Activated T-cell treated with anti-CD3 and anti-CD28 coated beads, Interleukin-2, amount 50 U/mL, for 72 hours (primary cell): ENCODE data around the gene ENPP7. TPM values are rescaled to one million over a fixed set of nuclear protein-coding genes. Genes with fewer than 3 reads are reported as not detected.

Experiments used
- ATAC-seq, 2 donors: fragments of 150-1000 bp; cut with Tn5 transposase; replicated peaks in 1 of 2; 2 replicates each; pipeline ENCODE4 v1.10.0; 2021; ENCODE audit warnings: moderate library complexity in 2 of 2, mild to moderate bottlenecking in 1 of 2
- DNase-seq, 2 donors: peaks; one replicate each; pipeline ENCODE4 v3.0.0; 2021 to 2022; ENCODE audit warnings: mixed read lengths in 1 of 2
- H3K27ac Mint-ChIP-seq: one replicate; pipeline ENCODE4 v1.8.0; 2022; ENCODE audit warnings: mild to moderate bottlenecking, moderate library complexity, mixed read lengths
- H3K27me3 Mint-ChIP-seq: one replicate; pipeline ENCODE4 v1.8.0; 2022; ENCODE audit warnings: low read depth, mixed read lengths
- H3K36me3 Mint-ChIP-seq, 2 donors: one replicate each; pipeline ENCODE4 v1.8.0; 2022; ENCODE audit warnings: mixed read lengths in 2 of 2, mild to moderate bottlenecking in 1 of 2; ENCODE audit not compliant: insufficient read depth in 2 of 2
- H3K4me1 Mint-ChIP-seq: one replicate; pipeline ENCODE4 v1.8.0; 2022; ENCODE audit warnings: low read depth, mixed read lengths
- H3K4me3 Mint-ChIP-seq, 2 donors: one replicate each; pipeline ENCODE4 v1.8.0; 2022; ENCODE audit warnings: mild to moderate bottlenecking in 2 of 2, mixed read lengths in 2 of 2, moderate library complexity in 2 of 2
- H3K9me3 Mint-ChIP-seq, 2 donors: one replicate each; pipeline ENCODE4 v1.8.0; 2022; ENCODE audit warnings: mixed read lengths in 2 of 2
- total RNA-seq, 2 donors: library from RNA; stranded (reverse); gene quantifications; one replicate each; pipeline ENCODE4 v1.2.3, GENCODE V29; 2022

The ENPP7 gene
- total RNA-seq, 2 donors from 2014 or later: not detected

DNA sequence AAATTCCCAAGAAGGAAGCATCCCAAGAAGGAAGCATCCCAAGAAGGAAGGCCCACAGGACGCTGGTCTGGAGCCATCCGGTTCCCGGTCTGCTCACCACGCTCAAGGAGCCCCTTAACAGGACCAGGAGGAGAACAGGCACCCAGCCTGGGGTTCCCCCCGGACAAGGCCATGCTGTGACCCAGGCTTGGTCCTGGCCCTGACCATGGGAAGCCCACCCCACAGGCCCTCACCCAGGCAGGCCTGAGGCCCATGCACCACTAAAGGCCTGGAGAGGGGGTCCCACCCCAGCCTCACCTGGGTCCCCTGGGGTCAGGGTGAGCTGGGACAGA is 340 bp upstream of the ENPP7 start:
- no peaks in the 10 kb centered on the region for H3K27me3 Mint-ChIP-seq
- DNase-seq (no peak), ATAC-seq (no peak)
- H3K4me3 Mint-ChIP-seq: no peak overlapping the region
- H3K9me3 Mint-ChIP-seq: no peaks in the 10 kb centered on the region
- H3K36me3 Mint-ChIP-seq: no peaks in the 10 kb centered on the region
- no peak overlapping the region for H3K27ac Mint-ChIP-seq
- H3K4me1 Mint-ChIP-seq: peaks cover 14% of the 10 kb centered on the region

DNA sequence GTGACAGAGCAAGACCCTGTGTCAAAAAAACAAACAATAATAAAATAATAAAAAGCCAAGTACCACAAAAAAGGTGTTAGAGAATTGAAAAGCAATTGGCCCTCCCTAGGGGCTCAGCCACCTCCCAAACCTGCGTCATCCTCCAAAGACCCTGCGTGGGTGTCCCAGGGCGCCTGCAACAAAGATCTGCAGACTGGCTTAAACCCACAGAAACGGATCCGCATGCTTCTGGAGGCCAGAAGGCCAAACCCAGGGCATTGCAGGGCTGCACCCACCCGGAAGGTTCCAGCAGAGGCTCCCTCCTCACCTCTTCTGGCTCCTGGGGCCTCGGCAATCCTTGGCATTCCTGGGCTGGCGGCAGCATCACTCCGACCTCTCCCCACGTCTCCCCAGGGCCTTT is 1.5 kb downstream of the ENPP7 start:
- H3K27ac Mint-ChIP-seq: no peak overlapping the region
- no peaks in the 10 kb centered on the region for H3K9me3 Mint-ChIP-seq
- peak overlapping the region; percentile 67 to 68 for H3K4me3 Mint-ChIP-seq
- ATAC-seq: no peak
- no peak for DNase-seq
- peaks cover 14% of the 10 kb centered on the region for H3K4me1 Mint-ChIP-seq
- H3K36me3 Mint-ChIP-seq: no peaks in the 10 kb centered on the region
- no peaks in the 10 kb centered on the region for H3K27me3 Mint-ChIP-seq

DNA sequence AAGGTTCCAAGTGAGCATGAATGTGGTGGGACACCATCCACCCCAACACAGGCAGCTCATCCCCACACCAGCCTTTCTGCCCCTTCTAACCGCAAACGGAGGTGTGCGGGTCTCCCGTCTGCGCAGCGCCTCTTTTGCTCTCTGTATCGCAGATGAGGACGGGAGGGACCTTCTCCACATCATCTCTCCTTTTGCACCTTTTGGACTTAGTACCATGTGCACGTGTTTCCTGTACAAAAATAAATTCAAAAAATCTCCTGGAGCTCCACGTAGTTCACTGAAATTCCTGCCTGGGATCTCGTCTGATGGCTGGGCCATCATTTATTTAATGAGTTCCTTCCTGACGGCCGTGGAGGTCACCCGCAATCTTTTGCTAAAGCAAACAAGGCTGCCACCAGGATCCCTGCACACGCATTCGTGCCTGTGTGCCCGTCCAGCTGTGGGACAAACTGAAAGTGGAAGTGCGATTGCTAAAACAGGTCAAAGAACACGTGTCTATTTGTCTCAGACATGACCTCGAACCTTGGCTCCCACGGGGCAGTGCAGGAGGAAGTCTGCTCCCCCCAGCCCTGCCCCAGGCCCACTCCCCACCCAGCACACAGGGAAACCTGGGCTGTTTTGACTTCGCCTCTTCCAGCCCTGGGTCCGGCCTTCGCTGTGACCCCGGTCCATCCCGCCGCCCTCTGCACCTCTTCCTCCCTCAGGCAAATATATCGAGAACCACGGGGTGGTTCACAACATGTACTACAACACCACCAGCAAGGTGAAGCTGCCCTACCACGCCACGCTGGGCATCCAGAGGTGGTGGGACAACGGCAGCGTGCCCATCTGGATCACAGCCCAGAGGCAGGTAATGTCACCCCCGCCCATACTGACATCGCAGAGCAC is 2.3 kb downstream of the ENPP7 start:
- Mint-ChIP-seq H3K4me3 (peak overlapping the region; percentile 67 to 68), H3K36me3 (no peaks in the 10 kb centered on the region), H3K27me3 (no peaks in the 10 kb centered on the region), H3K27ac (peak overlapping the region; percentile 58), H3K4me1 (peaks cover 10% of the 10 kb centered on the region), H3K9me3 (no peaks in the 10 kb centered on the region)
- ATAC-seq: peak in 1 of 2 donors; percentile 29
- DNase-seq: no peak

DNA sequence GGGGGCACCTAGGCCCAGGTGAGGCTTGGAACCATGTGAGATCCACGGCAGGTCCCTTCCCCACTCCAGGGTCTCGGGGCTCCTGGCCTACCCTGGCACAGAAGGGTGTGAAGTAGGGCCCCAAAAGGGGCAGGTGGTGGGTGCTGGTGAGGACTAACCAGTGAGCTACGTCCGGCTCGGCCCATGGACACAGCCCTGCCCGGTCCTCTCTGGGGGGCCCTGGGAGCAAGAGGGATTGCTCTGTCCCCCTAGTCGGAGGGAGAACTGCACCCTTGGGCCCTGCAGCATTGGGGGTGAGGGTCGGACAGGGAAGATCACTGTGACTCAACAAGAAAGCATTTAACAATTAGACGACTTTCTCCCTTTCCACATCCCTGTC is 2.9 kb downstream of the ENPP7 start:
- no peaks in the 10 kb centered on the region for H3K9me3 Mint-ChIP-seq
- H3K27ac Mint-ChIP-seq: no peak overlapping the region
- DNase-seq: no peak
- no peak for ATAC-seq
- H3K4me3 Mint-ChIP-seq: peak overlapping the region in 1 of 2 donors; percentile 39
- no peaks in the 10 kb centered on the region for H3K36me3 Mint-ChIP-seq
- peaks cover 9% of the 10 kb centered on the region for H3K4me1 Mint-ChIP-seq
- peaks cover under 1% of the 10 kb centered on the region for H3K27me3 Mint-ChIP-seq

DNA sequence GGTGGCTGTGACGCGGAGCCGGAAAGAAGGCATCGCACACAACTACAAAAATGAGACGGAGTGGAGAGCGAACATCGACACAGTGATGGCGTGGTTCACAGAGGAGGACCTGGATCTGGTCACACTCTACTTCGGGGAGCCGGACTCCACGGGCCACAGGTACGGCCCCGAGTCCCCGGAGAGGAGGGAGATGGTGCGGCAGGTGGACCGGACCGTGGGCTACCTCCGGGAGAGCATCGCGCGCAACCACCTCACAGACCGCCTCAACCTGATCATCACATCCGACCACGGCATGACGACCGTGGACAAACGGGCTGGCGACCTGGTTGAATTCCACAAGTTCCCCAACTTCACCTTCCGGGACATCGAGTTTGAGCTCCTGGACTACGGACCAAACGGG is 4.4 kb downstream of the ENPP7 start:
- peaks cover 15% of the 10 kb centered on the region for H3K27me3 Mint-ChIP-seq
- no peak for DNase-seq
- no peak overlapping the region for H3K27ac Mint-ChIP-seq
- H3K36me3 Mint-ChIP-seq: no peaks in the 10 kb centered on the region
- H3K4me3 Mint-ChIP-seq: no peak overlapping the region
- peaks cover 9% of the 10 kb centered on the region for H3K4me1 Mint-ChIP-seq
- H3K9me3 Mint-ChIP-seq: no peaks in the 10 kb centered on the region
- no peak for ATAC-seq

DNA sequence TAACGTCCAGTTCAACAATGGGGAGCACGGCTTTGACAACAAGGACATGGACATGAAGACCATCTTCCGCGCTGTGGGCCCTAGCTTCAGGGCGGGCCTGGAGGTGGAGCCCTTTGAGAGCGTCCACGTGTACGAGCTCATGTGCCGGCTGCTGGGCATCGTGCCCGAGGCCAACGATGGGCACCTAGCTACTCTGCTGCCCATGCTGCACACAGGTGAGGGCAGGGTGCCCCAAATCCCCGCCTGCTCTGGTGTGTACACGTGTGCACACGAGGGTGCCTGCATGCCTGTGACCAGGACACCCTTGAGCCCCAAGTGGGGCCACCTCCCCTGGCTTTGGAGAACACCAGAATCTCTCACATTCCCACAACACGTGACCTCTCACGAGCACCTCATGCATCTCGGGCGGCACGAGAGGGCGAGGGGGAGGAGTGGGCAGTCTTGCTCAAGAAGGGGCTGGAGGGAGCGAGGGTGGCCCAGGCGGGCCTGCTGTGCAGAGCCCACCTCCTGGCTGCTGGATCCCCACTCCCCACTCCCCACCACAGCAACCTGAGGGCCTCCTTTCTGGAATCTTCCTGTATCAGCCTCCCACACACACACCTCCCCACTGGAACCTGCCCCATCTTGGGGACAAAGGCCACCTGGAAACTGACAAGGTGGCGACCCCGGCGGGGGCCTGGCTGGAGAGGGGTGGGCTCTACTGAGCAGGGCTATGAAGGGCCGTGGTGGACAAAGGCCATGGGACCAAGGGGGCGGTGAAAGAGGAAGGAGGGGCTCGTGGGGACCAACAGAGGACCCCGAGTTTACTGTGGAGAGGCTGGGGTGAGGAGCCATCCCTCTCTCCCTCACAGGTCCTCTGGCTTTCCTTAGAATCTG is 6.5 kb downstream of the ENPP7 start:
- Mint-ChIP-seq H3K4me3 (no peak overlapping the region), H3K27ac (no peak overlapping the region), H3K9me3 (no peaks in the 10 kb centered on the region), H3K4me1 (peaks cover 9% of the 10 kb centered on the region), H3K27me3 (peaks cover 22% of the 10 kb centered on the region), H3K36me3 (no peaks in the 10 kb centered on the region)
- DNase-seq: no peak
- ATAC-seq: no peak

DNA sequence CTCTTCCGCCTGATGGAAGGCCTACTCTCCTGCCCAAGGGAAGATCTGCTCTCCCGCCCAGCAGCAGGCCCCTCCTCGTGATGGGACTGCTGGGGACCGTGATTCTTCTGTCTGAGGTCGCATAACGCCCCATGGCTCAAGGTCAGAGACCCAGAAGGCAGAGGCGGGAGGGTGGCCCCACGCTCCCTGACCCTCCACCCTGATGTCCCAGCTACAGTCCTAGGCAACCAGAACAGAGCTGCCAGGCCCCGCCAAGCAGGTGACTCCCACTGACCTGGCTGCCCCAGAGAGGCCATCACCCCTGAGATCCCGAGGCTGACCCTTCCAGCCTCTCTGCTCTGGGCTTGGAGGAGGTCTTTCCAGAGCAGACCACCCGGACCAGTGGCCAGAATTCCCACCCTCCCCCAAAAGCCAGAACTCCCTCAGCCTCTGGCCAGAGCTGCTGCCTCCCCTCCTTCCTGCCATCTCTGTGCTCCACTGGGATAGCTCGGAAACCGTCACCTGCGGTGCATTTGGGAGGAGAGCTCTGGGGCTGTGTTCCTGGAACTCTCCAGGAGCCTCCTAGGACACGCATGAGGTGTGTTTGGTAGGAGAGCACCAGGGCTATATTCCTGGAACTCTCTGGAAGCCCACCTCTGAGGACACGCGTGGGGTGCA is 7.3 kb downstream of the ENPP7 start:
- Mint-ChIP-seq H3K36me3 (no peaks in the 10 kb centered on the region), H3K9me3 (no peaks in the 10 kb centered on the region), H3K27me3 (peaks cover 22% of the 10 kb centered on the region), H3K4me3 (no peak overlapping the region), H3K27ac (no peak overlapping the region), H3K4me1 (peaks cover 6% of the 10 kb centered on the region)
- no peak for DNase-seq
- ATAC-seq: no peak

DNA sequence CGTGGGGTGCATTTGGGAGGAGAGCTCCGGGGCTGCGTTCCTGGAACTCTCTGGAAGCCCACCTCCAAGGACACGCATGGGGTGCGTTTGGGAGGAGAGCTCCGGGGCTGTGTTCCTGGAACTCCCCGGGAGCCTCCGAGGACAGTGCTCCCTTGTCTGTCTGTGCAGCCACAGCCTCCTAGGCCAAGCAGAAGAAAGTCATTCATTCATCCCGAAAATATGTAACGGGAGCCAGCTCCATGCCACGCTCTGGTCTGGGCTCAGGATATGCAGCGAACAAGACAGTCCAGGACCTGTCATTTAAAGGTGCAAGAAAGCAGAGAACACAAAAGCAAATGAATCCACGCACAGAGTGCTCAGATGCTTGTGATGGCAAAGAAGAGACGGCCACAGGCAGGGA is 7.9 kb downstream of the ENPP7 start:
- ATAC-seq: no peak
- DNase-seq: no peak
- H3K36me3 Mint-ChIP-seq: no peaks in the 10 kb centered on the region
- H3K4me3 Mint-ChIP-seq: no peak overlapping the region
- H3K27me3 Mint-ChIP-seq: peaks cover 22% of the 10 kb centered on the region
- H3K9me3 Mint-ChIP-seq: no peaks in the 10 kb centered on the region
- no peaks in the 10 kb centered on the region for H3K4me1 Mint-ChIP-seq
- H3K27ac Mint-ChIP-seq: no peak overlapping the region

DNA sequence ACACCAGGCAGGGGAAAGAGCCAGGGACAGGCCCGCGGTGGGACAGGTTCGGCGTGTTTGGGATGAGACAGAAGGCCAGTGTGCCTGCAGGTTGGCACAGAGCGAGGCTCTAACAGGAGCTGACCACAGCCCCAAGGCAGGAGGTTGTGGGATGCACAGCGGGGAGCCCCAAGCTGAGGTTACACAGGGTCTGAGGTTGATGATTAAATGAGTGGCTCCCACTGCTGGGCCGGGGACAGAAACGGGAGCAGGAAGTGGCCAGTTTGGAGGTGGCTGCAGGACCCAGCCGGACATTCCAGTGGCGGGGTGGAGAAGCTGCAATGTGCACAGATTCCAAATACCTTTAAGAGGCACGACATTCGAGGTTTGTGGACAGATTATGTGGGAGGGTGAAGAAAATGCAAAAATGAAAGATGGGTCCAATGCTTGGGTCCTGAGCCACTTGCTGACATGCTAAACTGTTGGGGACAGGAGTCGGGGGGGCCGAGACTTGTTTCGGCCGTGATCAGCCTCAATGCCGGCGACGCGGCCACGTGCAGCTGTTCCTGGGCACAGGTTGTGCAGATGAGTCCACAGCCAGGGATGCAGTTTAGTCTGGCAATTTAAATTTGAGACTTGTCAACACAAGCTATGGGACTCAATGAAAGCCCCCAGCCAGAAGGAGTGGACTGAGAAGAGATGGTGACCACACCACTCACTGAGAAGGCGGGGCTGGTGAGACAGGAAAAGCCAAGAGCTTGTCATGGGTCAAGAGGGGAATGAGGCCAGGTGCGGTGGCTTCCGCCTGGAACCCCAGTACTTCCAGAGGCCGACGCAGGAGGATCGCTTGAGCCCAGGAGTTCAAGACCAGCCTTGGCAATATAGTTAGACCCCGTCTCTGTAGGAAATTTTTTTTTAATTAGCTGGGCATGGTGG is 8.7 kb downstream of the ENPP7 start:
- H3K4me1 Mint-ChIP-seq: no peaks in the 10 kb centered on the region
- no peak overlapping the region for H3K4me3 Mint-ChIP-seq
- H3K36me3 Mint-ChIP-seq: no peaks in the 10 kb centered on the region
- no peak overlapping the region for H3K27ac Mint-ChIP-seq
- DNase-seq: no peak
- H3K9me3 Mint-ChIP-seq: no peaks in the 10 kb centered on the region
- no peak for ATAC-seq
- H3K27me3 Mint-ChIP-seq: peaks cover 22% of the 10 kb centered on the region

DNA sequence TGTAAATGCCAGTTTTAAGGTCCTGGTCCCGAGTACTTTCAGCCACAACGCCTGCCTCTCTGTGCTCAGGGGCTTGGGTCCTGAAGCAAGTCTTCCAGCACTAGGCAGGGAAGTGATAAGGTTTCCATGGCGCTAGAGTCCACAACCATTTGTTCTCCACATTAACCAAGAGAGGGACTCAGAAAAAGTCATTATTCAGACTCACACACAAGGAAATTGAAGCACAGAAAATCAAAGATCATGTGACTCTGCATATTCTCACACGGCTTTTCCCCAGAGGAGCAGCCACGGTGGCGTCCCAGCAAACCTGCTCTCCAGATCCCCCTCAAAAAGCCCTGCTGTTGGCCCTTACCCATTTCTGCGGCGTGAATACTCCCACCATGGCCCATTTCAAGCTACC is 9.7 kb downstream of the ENPP7 start:
- Mint-ChIP-seq H3K4me3 (no peak overlapping the region), H3K9me3 (no peaks in the 10 kb centered on the region), H3K27ac (no peak overlapping the region), H3K4me1 (peaks cover 5% of the 10 kb centered on the region), H3K36me3 (no peaks in the 10 kb centered on the region), H3K27me3 (peaks cover 26% of the 10 kb centered on the region)
- DNase-seq (no peak), ATAC-seq (no peak)

DNA sequence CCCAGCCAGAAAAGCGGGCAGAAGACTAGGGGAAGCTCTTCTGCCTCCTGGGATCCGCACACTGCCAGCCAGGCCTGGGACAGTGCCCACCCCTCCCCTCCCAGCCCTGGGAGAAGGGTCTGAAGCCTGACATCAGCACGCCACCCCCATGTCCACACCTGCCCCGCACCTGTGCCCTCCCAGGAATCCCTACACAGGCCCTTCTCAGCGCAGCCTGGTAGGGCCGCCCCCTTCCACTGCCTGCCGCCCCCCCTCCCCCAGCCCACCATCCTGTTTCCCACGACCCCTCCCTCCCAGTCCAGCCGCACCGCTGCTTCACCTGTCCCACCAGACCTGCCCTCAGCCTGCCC is 10.6 kb downstream of the ENPP7 start:
- H3K4me1 Mint-ChIP-seq: peaks cover 13% of the 10 kb centered on the region
- peaks cover 28% of the 10 kb centered on the region for H3K27me3 Mint-ChIP-seq
- ATAC-seq: no peak
- no peak overlapping the region for H3K27ac Mint-ChIP-seq
- DNase-seq: no peak
- H3K36me3 Mint-ChIP-seq: no peaks in the 10 kb centered on the region
- no peak overlapping the region for H3K4me3 Mint-ChIP-seq
- H3K9me3 Mint-ChIP-seq: no peaks in the 10 kb centered on the region

DNA sequence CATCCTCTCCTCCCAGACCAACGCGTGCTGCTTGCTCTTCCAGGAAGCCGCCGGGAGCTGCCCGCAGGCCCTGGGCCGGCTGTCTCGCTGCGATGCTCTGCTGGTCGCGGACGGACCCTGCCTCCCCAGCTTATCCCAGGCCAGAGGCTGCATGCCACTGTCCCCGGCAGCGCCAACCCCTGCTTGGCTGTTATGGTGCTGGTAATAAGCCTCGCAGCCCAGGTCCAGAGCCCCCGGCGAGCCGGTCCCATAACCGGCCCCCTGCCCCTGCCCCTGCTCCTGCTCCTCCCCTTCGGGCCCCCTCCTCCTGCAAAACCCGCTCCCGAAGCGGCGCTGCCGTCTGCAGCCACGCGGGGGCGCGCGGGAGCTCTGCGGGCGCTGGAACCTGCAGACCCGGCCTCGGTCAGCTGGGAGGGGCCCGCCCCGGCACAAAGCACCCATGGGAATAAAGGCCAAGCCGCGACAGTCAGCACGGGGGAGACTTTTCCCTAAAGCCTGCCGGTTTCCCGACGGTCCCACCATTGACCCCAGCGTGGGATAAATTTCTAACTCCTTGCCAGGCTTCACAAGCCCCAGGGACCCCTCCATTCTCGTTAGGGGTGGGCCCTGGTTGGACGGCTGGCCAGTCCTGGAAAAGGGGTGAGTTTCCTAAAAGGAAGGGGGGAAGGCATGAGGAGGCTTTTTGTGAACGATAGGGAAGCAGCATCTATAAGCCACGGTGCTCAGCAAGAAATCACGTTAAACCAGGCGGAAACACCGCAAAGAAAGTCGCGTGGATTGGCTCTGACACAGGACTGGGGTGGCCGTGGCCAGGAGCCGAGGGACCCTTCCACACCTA is 11.2 kb downstream of the ENPP7 start:
- Mint-ChIP-seq H3K4me3 (no peak overlapping the region), H3K27me3 (peaks cover 31% of the 10 kb centered on the region), H3K4me1 (peaks cover 15% of the 10 kb centered on the region), H3K36me3 (no peaks in the 10 kb centered on the region), H3K27ac (no peak overlapping the region), H3K9me3 (no peaks in the 10 kb centered on the region)
- DNase-seq (peak; percentile 78 to 87), ATAC-seq (peak; percentile 59 to 63)
